HEK293 (cell line): Measurements from ENCODE around the gene GAL3ST2.

ENCODE experiments used
- CTCF ChIA-PET: fragments of 350-600 bp; formaldehyde crosslinking; extraction: SDS; loops from one replicate; lab custom pipeline; 2021; ENCODE audit warnings: antibody characterized with exemption; lab: Yijun Ruan, JAX
- POLR2A ChIA-PET: fragments of 300-600 bp; formaldehyde crosslinking; extraction: SDS; loops from one replicate; lab custom pipeline; 2020; ENCODE audit warnings: antibody characterized with exemption, inconsistent platforms; lab: Yijun Ruan, JAX
- H3K27ac ChIP-seq: fragments of 200-500 bp; sonication (Bioruptor generic); 2 replicates; pipeline ENCODE4 v1.5.1; 2014; ENCODE audit warnings: low read depth, low read length, control low read depth, inconsistent platforms; ENCODE audit errors: extremely low read depth
- H3K36me3 ChIP-seq, 2 experiments: fragments of 200-500 bp in 1 of 2; sonication (Bioruptor generic) in 1 of 2; 1 replicate in 1 of 2; 2 replicates in 1 of 2; pipeline ENCODE4 v1.5.1; 2014 to 2017; ENCODE audit warnings: inconsistent platforms in 2 of 2, low read length in 2 of 2; ENCODE audit not compliant: control insufficient read depth in 2 of 2, insufficient read depth in 1 of 2
- H3K4me1 ChIP-seq: fragments of 200-500 bp; sonication (Bioruptor generic); 2 replicates; pipeline ENCODE4 v1.5.1; 2014; ENCODE audit warnings: mild to moderate bottlenecking, low read length, inconsistent platforms; ENCODE audit not compliant: control insufficient read depth, insufficient read depth
- H3K4me3 ChIP-seq: 2 replicates; pipeline ENCODE4 v1.5.1; 2011; ENCODE audit warnings: low read depth, mild to moderate bottlenecking, control low read depth, low read length, moderate library complexity
- H3K9me3 ChIP-seq: fragments of 200-500 bp; sonication (Bioruptor generic); 2 replicates; pipeline ENCODE4 v1.5.1; 2014; ENCODE audit warnings: low read depth, low read length, inconsistent platforms; ENCODE audit not compliant: control insufficient read depth, insufficient read depth
- GLIS1 ChIP-seq: fragments of 450-650 bp; formaldehyde crosslinking; IDR thresholded peaks from 2 replicates; pipeline ENCODE4 v1.5.1; 2016; ENCODE audit warnings: missing biosample characterization, missing genetic modification characterization
- KLF7 ChIP-seq: fragments of 450-650 bp; formaldehyde crosslinking; IDR thresholded peaks from 2 replicates; pipeline ENCODE4 v1.5.1; 2016; ENCODE audit warnings: missing biosample characterization, missing genetic modification characterization, borderline replicate concordance
- MZF1 ChIP-seq: fragments of 450-650 bp; formaldehyde crosslinking; IDR thresholded peaks from 2 replicates; pipeline ENCODE4 v1.5.1; 2017; ENCODE audit warnings: missing biosample characterization, missing genetic modification characterization, borderline replicate concordance
- SETDB1 ChIP-seq: IDR thresholded peaks from one replicate; pipeline ENCODE4 v1.6.1; 2017; ENCODE audit warnings: mild to moderate bottlenecking, low read length, moderate library complexity, mixed read lengths; ENCODE audit not compliant: insufficient read length
- YY1 ChIP-seq: fragments of 450-650 bp; formaldehyde crosslinking; IDR thresholded peaks from 2 replicates; pipeline ENCODE4 v1.5.1; 2018; ENCODE audit warnings: missing biosample characterization, missing genetic modification characterization
- ZNF10 ChIP-seq: fragments of 450-650 bp; formaldehyde crosslinking; IDR thresholded peaks from 2 replicates; pipeline ENCODE4 v1.5.1; 2017; ENCODE audit warnings: missing biosample characterization, missing genetic modification characterization
- ZNF211 ChIP-seq: fragments of 450-650 bp; formaldehyde crosslinking; IDR thresholded peaks from 2 replicates; pipeline ENCODE4 v1.5.1; 2016; ENCODE audit warnings: low read depth, missing biosample characterization, missing genetic modification characterization
- ZNF302 ChIP-seq: fragments of 450-650 bp; formaldehyde crosslinking; IDR thresholded peaks from 2 replicates; pipeline ENCODE4 v1.5.1; 2016; ENCODE audit warnings: missing biosample characterization, missing genetic modification characterization, low read depth
- ZNF341 ChIP-seq: fragments of 450-650 bp; formaldehyde crosslinking; IDR thresholded peaks from 2 replicates; pipeline ENCODE4; 2016; ENCODE audit warnings: low read depth, missing biosample characterization, missing genetic modification characterization
- ZNF350 ChIP-seq: fragments of 450-650 bp; formaldehyde crosslinking; IDR thresholded peaks from 2 replicates; pipeline ENCODE4 v1.5.0; 2017; ENCODE audit warnings: missing biosample characterization, mild to moderate bottlenecking, missing genetic modification characterization
- ZNF354C ChIP-seq: fragments of 450-650 bp; formaldehyde crosslinking; IDR thresholded peaks from 2 replicates; pipeline ENCODE4 v1.5.1; 2016; ENCODE audit warnings: missing biosample characterization, missing genetic modification characterization, low read depth, borderline replicate concordance
- ZNF391 ChIP-seq: fragments of 450-650 bp; formaldehyde crosslinking; IDR thresholded peaks from 2 replicates; pipeline ENCODE4 v1.5.1; 2016; ENCODE audit warnings: low read depth, missing biosample characterization, missing genetic modification characterization, borderline replicate concordance
- ZNF394 ChIP-seq: fragments of 450-650 bp; formaldehyde crosslinking; IDR thresholded peaks from 2 replicates; pipeline ENCODE4 v1.5.1; 2016; ENCODE audit warnings: missing biosample characterization, missing genetic modification characterization, mild to moderate bottlenecking, moderate library complexity, borderline replicate concordance
- ZNF48 ChIP-seq: fragments of 450-650 bp; formaldehyde crosslinking; IDR thresholded peaks from 2 replicates; pipeline ENCODE4 v1.5.1; 2016; ENCODE audit warnings: missing biosample characterization, missing genetic modification characterization
- ZNF629 ChIP-seq: fragments of 450-650 bp; formaldehyde crosslinking; IDR thresholded peaks from 2 replicates; pipeline ENCODE4 v1.5.1; 2017; ENCODE audit warnings: missing biosample characterization, missing genetic modification characterization
- ZNF76 ChIP-seq: fragments of 450-650 bp; formaldehyde crosslinking; IDR thresholded peaks from 2 replicates; pipeline ENCODE4; 2016; ENCODE audit warnings: low read depth, missing biosample characterization, missing genetic modification characterization, borderline replicate concordance
- ZNF843 ChIP-seq: fragments of 450-650 bp; formaldehyde crosslinking; IDR thresholded peaks from 2 replicates; pipeline ENCODE4 v1.5.1; 2016; ENCODE audit warnings: missing biosample characterization, missing genetic modification characterization
- TF ChIP-seq, protein P1 (sequence below): fragments of 450-650 bp; formaldehyde crosslinking; conservative IDR thresholded peaks from 2 replicates; pipeline ENCODE4 v1.5.1; 2016; ENCODE audit warnings: low read depth, missing biosample characterization, missing genetic modification characterization
- TF ChIP-seq, protein P2 (sequence below): fragments of 450-650 bp; formaldehyde crosslinking; IDR thresholded peaks from 2 replicates; pipeline ENCODE4 v1.5.1; 2017; ENCODE audit warnings: missing biosample characterization, missing genetic modification characterization
- TF ChIP-seq, protein P3 (sequence below): fragments of 450-650 bp; formaldehyde crosslinking; IDR thresholded peaks from 2 replicates; pipeline ENCODE4 v1.5.1; 2016; ENCODE audit warnings: missing biosample characterization, missing genetic modification characterization
- TF ChIP-seq, protein P4 (sequence below): fragments of 450-650 bp; formaldehyde crosslinking; IDR thresholded peaks from 2 replicates; pipeline ENCODE4; 2016; ENCODE audit warnings: missing biosample characterization, missing genetic modification characterization

Gene GAL3ST2

DNA sequence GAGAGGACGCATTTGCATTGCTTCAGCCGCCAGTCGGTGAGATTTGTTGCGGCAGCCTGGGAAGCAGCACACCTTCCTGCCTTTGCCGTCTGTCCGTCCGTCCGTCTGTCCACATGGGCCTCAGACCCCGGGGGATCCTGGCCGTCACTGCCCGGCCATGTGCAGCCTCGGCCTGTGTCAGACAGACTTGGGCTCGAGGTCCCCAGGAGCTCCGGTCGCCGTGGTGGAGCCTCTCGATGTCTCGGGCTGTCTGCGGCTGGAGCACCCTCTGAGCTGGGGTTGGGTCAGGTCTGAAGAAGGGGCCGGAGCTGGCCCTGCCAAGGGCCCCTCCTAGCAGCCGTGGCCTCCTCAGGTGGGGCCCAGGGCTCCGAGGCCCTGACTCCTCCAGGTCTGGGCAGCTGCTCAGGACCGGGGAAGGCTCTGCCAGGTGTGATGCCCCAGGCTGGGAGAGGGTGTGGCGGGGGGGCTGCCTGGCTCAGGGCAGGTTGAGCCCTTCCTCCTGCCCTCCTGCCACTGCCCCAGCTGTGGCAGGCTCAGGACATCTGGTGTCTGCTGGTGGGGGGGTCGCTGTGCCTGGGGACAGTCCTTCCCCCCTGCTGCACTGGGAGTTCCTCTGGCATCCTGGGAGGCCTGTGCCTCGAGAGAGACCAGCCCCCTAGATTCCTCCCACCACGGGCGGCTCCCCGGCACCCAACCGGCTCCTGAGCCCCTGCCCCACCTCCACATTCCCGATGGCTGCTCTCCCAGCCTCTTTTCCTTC is 44.2 kb downstream of the GAL3ST2 start:
- POLR2A ChIA-PET, result no interaction called here

DNA sequence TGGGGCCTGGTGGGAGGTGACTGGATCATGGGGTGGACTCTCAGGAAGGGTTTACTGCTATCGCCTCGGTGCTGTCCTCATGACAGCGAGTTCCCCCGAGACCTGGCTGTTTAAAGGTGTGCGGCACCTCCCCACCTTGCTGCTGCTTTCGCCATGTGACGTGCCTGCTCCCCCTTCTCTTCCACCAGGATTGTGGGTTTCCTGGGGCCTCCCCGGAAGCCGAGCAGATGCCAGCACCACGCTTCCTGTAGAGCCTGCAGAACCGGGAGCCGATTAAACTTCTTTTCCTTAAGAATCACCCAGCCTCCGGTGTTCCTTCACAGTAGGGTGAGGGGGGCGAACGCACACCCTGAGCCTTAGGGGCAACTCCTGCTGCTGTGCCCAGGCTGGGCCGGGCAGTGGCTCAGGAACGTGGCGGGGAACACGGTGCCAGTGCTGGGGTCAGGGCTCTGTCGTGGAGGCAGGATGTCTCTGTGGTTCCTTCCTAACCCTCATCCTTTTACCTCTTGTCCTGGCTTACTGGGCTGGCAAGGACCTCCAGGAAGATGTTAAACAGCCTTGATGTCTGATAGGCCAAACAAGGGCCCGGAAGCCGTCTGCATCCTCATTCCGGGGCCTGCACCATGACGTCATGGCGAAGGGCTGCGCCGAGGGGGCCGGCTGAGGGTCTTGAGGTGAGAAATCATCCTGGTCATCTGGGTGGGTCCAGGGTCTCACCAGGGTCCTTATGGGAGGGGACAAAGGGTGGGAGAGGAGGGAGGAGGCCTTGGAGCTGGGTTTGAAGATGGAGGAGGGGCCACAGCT is 45.0 kb downstream of the GAL3ST2 start:
- H3K4me3 ChIP-seq, result no peak overlapping the region
- TF ChIP-seq ZNF629 (tag by site-specific recombination) (no peak), YY1 (tag by site-specific recombination) (no peak), ZNF302 (no peak), ZNF10 (no peak), ZNF350 (tag by site-specific recombination) (no peak)
- TF ChIP-seq, protein P1, sequence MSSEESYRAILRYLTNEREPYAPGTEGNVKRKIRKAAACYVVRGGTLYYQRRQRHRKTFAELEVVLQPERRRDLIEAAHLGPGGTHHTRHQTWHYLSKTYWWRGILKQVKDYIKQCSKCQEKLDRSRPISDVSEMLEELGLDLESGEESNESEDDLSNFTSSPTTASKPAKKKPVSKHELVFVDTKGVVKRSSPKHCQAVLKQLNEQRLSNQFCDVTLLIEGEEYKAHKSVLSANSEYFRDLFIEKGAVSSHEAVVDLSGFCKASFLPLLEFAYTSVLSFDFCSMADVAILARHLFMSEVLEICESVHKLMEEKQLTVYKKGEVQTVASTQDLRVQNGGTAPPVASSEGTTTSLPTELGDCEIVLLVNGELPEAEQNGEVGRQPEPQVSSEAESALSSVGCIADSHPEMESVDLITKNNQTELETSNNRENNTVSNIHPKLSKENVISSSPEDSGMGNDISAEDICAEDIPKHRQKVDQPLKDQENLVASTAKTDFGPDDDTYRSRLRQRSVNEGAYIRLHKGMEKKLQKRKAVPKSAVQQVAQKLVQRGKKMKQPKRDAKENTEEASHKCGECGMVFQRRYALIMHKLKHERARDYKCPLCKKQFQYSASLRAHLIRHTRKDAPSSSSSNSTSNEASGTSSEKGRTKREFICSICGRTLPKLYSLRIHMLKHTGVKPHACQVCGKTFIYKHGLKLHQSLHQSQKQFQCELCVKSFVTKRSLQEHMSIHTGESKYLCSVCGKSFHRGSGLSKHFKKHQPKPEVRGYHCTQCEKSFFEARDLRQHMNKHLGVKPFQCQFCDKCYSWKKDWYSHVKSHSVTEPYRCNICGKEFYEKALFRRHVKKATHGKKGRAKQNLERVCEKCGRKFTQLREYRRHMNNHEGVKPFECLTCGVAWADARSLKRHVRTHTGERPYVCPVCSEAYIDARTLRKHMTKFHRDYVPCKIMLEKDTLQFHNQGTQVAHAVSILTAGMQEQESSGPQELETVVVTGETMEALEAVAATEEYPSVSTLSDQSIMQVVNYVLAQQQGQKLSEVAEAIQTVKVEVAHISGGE (tag by site-specific recombination), result no peak
- TF ChIP-seq, protein P2, sequence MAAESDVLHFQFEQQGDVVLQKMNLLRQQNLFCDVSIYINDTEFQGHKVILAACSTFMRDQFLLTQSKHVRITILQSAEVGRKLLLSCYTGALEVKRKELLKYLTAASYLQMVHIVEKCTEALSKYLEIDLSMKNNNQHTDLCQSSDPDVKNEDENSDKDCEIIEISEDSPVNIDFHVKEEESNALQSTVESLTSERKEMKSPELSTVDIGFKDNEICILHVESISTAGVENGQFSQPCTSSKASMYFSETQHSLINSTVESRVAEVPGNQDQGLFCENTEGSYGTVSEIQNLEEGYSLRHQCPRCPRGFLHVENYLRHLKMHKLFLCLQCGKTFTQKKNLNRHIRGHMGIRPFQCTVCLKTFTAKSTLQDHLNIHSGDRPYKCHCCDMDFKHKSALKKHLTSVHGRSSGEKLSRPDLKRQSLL (tag by site-specific recombination), result no peak

More for the DNA sequence above, 44.2 kb downstream of the GAL3ST2 start:
- Histone ChIP-seq H3K27ac (no peak overlapping the region), H3K4me3 (no peak overlapping the region), H3K9me3 (no peaks in the 10 kb centered on the region), H3K4me1 (no peaks in the 10 kb centered on the region), H3K36me3 (no peaks in the 10 kb centered on the region)
- CTCF ChIA-PET, result no interaction called here
- TF ChIP-seq GLIS1 (tag by site-specific recombination), result peak; percentile 66
- 0 out of 2 replicates have a peak, but pooled peaks have one; percentile 10 for TF ChIP-seq ZNF341 (tag by site-specific recombination)
- no peak for TF ChIP-seq SETDB1

DNA sequence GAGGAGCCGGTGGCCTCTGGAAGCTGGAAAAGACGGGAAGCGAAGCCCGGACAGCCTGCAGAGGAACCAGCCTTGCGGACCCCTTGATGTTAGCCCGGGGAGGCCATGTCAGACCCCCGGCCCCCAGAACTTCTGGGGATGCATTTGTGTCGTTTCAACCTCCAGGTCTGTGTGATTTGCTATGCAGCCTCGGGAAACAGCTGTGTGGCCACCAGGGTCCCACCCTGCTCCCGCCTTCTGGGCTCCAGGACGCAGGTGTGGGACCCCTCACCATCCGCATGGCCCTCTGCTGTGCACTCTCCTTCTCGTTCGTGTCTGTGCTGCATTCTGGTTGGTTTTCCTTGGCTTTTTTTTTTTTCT is 45.6 kb downstream of the GAL3ST2 start:
- Histone ChIP-seq H3K27ac (no peak overlapping the region), H3K36me3 (no peaks in the 10 kb centered on the region), H3K4me1 (no peaks in the 10 kb centered on the region), H3K4me3 (no peak overlapping the region), H3K9me3 (no peaks in the 10 kb centered on the region)
- ChIA-PET CTCF (no interaction called here), POLR2A (no interaction called here)
- TF ChIP-seq ZNF211 (no peak), KLF7 (tag by site-specific recombination) (no peak), ZNF48 (tag by site-specific recombination) (no peak), MZF1 (no peak), ZNF354C (tag by site-specific recombination) (no peak), ZNF394 (tag by site-specific recombination) (no peak), ZNF391 (tag by site-specific recombination) (no peak), ZNF843 (no peak), ZNF76 (tag by site-specific recombination) (no peak), YY1 (tag by site-specific recombination) (no peak)
- TF ChIP-seq, protein P3, sequence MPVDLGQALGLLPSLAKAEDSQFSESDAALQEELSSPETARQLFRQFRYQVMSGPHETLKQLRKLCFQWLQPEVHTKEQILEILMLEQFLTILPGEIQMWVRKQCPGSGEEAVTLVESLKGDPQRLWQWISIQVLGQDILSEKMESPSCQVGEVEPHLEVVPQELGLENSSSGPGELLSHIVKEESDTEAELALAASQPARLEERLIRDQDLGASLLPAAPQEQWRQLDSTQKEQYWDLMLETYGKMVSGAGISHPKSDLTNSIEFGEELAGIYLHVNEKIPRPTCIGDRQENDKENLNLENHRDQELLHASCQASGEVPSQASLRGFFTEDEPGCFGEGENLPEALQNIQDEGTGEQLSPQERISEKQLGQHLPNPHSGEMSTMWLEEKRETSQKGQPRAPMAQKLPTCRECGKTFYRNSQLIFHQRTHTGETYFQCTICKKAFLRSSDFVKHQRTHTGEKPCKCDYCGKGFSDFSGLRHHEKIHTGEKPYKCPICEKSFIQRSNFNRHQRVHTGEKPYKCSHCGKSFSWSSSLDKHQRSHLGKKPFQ, result no peak
- TF ChIP-seq, protein P4, sequence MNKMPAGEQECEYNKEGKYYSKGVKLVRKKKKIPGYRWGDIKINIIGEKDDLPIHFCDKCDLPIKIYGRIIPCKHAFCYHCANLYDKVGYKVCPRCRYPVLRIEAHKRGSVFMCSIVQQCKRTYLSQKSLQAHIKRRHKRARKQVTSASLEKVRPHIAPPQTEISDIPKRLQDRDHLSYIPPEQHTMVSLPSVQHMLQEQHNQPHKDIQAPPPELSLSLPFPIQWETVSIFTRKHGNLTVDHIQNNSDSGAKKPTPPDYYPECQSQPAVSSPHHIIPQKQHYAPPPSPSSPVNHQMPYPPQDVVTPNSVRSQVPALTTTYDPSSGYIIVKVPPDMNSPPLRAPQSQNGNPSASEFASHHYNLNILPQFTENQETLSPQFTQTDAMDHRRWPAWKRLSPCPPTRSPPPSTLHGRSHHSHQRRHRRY (tag by site-specific recombination), result no peak

More for the DNA sequence above, 45.0 kb downstream of the GAL3ST2 start:
- H3K27ac ChIP-seq, result no peak overlapping the region
- POLR2A ChIA-PET, result no interaction called here
- H3K4me1 ChIP-seq, result no peaks in the 10 kb centered on the region
- no peaks in the 10 kb centered on the region for H3K36me3 ChIP-seq
- CTCF ChIA-PET, result no interaction called here
- H3K9me3 ChIP-seq, result no peaks in the 10 kb centered on the region
